Chondrocyte (in vitro differentiated cells): ENCODE data around the gene PRAMEF12. TPM values are rescaled to one million over a fixed set of nuclear protein-coding genes. Genes with fewer than 3 reads are reported as not detected.

Experiments
- DNase-seq: peaks from one replicate; pipeline ENCODE4 v3.0.0; 2021; ENCODE audit warnings: mixed read lengths, low spot score
- H3K27ac Mint-ChIP-seq: one replicate; pipeline ENCODE4 v1.8.0; 2021; ENCODE audit warnings: mild to moderate bottlenecking, moderate library complexity, mixed read lengths; ENCODE audit not compliant: unreplicated experiment
- H3K27me3 Mint-ChIP-seq: 2 replicates; pipeline ENCODE4 v1.8.0; 2021; ENCODE audit warnings: low read depth, mixed read lengths
- H3K36me3 Mint-ChIP-seq: 2 replicates; pipeline ENCODE4 v1.8.0; 2021; ENCODE audit warnings: low read depth, mixed read lengths
- H3K4me1 Mint-ChIP-seq: 2 replicates; pipeline ENCODE4 v1.8.0; 2021; ENCODE audit warnings: low read depth, mild to moderate bottlenecking, mixed read lengths
- H3K4me3 Mint-ChIP-seq: one replicate; pipeline ENCODE4 v1.8.0; 2021; ENCODE audit warnings: mild to moderate bottlenecking, moderate library complexity, mixed read lengths; ENCODE audit not compliant: unreplicated experiment
- H3K9me3 Mint-ChIP-seq: 2 replicates; pipeline ENCODE4 v1.8.0; 2021; ENCODE audit warnings: low read depth, mixed read lengths
- CTCF ChIP-seq: fragments of 200-600 bp; sonication (generic); IDR thresholded peaks from 2 replicates; pipeline ENCODE4 v1.5.0; 2021; ENCODE audit warnings: antibody characterized with exemption, mild to moderate bottlenecking, moderate library complexity
- total RNA-seq: library from RNA; stranded (reverse); gene quantifications from 3 replicates; pipeline ENCODE4 v1.2.1, GENCODE V29; 2021

PRAMEF12 gene
- total RNA-seq, 1 donor from 2014 or later, result not detected

GRCh38 chr1:12739613-12740012, 33.9 kb upstream of the PRAMEF12 start:
- no peak for DNase-seq
- Mint-ChIP-seq H3K4me1 (no peaks in the 10 kb centered on the region), H3K27me3 (peaks cover 12% of the 10 kb centered on the region), H3K27ac (no peak overlapping the region), H3K36me3 (no peaks in the 10 kb centered on the region), H3K4me3 (no peak overlapping the region), H3K9me3 (peaks cover 13% of the 10 kb centered on the region)
- no peak for TF ChIP-seq CTCF

- peaks cover 3% of the 10 kb centered on the region for H3K4me1 Mint-ChIP-seq
Observed at GRCh38 chr1:12741946-12742345, 31.6 kb upstream of the PRAMEF12 start.

GRCh38 chr1:12745126-12745991, 28.2 kb upstream of the PRAMEF12 start:
- no peak for DNase-seq
- no peak for TF ChIP-seq CTCF
- H3K27me3 Mint-ChIP-seq, result no peaks in the 10 kb centered on the region
- peak overlapping the region; percentile 3 for H3K27ac Mint-ChIP-seq
- peaks cover 3% of the 10 kb centered on the region for H3K4me1 Mint-ChIP-seq
- peaks cover 36% of the 10 kb centered on the region for H3K9me3 Mint-ChIP-seq
- H3K4me3 Mint-ChIP-seq, result no peak overlapping the region
- no peaks in the 10 kb centered on the region for H3K36me3 Mint-ChIP-seq

More at GRCh38 chr1:12741946-12742345, 31.6 kb upstream of the PRAMEF12 start:
- peaks cover 10% of the 10 kb centered on the region for H3K9me3 Mint-ChIP-seq
- TF ChIP-seq CTCF, result no peak
- DNase-seq, result no peak
- H3K4me3 Mint-ChIP-seq, result no peak overlapping the region
- H3K27ac Mint-ChIP-seq, result no peak overlapping the region
- H3K27me3 Mint-ChIP-seq, result peaks cover 6% of the 10 kb centered on the region
- H3K36me3 Mint-ChIP-seq, result no peaks in the 10 kb centered on the region

GRCh38 chr1:12745992-12746323, 27.6 kb upstream of the PRAMEF12 start, which contains the start of gene CFAP107:
Gene CFAP107, plus strand, starts transcription at chr1:12746200. Its CDS starts 231 bp downstream, at chr1:12746431.
- H3K4me3 Mint-ChIP-seq, result no peak within 1 kb of the TSS

More at GRCh38 chr1:12745992-12746323, 27.6 kb upstream of the PRAMEF12 start, which contains the start of gene CFAP107:
- no peaks in the 10 kb centered on the region for H3K27me3 Mint-ChIP-seq
- peaks cover 41% of the 10 kb centered on the region for H3K9me3 Mint-ChIP-seq
- peaks cover 3% of the 10 kb centered on the region for H3K4me1 Mint-ChIP-seq
- no peak for TF ChIP-seq CTCF
- H3K27ac Mint-ChIP-seq, result peak within 1 kb of the TSS; percentile 15
- H3K36me3 Mint-ChIP-seq, result no peaks in the 10 kb centered on the region
- DNase-seq, result no peak
